CD4-positive, alpha-beta T cell treated with Interleukin-1 beta for 1 hour (primary cell): ENCODE measurements around the gene LRRC3B.
"Not testable (repeated sequence)": the region's sequence is repeated elsewhere in the genome, so short reads cannot be mapped to it uniquely, and the experiment has no call there.

Source experiments
- DNase-seq, 2 donors: peaks; one replicate each; pipeline ENCODE4 v3.0.0-alpha.2; 2020 to 2022

LRRC3B gene, protein sequence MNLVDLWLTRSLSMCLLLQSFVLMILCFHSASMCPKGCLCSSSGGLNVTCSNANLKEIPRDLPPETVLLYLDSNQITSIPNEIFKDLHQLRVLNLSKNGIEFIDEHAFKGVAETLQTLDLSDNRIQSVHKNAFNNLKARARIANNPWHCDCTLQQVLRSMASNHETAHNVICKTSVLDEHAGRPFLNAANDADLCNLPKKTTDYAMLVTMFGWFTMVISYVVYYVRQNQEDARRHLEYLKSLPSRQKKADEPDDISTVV

DNA sequence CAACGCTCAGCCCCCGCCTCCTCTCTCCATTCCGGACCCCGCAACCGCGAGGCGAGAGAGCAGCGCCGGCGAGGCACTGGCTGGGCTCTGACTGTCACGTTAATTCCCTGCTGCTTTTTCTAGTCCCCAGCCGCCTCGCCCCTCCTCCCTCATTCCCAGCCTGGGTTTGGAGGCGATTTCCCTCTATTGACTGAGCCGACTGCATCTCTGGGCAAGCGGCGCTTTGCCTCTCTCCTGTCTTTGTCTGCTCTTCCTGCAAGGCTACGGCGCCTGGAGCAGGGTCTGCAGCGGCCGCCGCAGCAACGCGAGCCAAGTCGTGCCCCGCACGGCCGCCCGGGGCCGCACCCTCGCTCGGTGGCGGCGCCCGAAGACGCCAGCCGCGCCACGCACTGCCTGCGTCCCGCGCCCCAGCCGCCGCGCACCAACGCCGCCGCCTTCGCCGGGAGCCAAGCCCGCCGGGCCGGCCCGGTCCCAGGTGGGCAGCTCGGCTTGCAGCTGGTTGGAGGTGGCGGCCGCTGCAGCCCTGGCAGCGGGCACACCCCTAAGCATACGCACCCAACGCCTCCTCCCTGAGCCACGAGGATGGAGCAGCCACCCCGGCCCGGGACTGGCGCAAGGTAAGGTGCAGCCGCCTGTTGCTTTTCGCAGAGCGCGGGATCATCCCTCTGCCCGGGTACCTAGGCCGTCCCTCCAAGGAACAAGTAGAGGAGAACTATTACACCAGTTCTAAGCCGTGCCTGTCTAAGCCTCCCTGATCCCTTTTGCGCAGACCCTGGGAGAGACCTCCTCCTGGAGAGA lies at the start of gene LRRC3B:
LRRC3B (plus strand) TSS at position 152 of the 798 bp plus-strand sequence. CDS start 86,901 bp downstream, outside the sequence.
- no peak for DNase-seq

DNA sequence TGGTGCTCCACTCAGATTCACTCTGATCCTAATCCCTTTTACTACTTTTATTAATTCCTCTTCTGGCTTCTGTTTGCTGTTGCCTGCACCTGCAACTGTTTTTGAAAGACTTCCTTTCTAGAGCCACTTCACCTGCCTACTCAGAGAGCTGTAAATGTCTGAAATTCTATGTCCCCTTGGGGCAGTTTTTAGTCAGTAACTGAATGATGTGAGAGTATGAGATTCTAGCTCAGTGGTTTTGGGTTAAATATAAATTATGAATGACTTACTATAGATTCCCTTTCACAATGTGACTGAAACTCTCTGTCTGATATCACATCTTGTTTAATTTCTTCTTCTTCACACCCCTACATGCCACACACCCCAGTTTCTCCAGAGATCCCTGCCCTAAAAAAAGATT lies 47.8 kb upstream of the LRRC3B start:
- no peak for DNase-seq

GRCh38 chr3:26579116-26579515 lies 43.5 kb upstream of the LRRC3B start:
- no peak for DNase-seq

DNA sequence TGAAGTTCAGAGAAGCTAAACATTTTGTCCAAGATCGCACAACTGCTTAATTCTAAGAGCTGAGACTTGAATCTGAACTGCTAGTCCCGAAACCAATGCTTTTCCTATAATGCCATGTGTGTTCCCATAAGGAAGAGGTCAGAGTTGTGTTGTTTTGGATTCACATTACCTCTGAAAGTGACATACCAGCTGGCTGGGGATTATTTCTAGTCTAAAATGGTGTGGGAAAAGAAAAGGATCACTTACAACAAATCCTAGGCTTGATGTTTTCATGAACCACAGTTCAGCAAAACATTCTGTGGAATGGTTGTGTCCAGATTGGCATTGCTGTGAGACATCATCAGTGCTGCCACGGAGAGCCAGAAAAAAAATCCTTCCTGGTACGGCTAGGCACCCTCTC lies 35.0 kb upstream of the LRRC3B start:
- no peak for DNase-seq

- no peak for DNase-seq
Measured at GRCh38 chr3:26588931-26589330, 33.6 kb upstream of the LRRC3B start.

DNA sequence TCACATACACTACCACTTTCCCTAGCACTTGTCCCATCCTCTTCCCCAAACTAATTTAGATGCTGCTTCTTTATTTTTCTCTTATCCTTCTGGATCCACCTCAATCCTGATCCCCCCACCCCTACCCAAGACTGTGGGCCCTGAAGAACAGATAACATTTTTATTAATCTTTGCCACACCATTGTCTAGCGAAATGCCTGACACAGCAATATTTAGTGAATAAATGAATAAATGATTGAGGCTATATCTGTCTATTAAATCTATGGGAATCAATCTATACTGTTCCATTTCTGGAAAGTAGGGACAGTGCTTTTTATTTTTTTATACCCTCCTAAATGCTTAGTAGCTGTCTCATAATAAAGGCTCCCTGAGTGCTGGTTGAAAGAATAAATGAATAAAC lies 32.9 kb upstream of the LRRC3B start:
- no peak for DNase-seq

DNA sequence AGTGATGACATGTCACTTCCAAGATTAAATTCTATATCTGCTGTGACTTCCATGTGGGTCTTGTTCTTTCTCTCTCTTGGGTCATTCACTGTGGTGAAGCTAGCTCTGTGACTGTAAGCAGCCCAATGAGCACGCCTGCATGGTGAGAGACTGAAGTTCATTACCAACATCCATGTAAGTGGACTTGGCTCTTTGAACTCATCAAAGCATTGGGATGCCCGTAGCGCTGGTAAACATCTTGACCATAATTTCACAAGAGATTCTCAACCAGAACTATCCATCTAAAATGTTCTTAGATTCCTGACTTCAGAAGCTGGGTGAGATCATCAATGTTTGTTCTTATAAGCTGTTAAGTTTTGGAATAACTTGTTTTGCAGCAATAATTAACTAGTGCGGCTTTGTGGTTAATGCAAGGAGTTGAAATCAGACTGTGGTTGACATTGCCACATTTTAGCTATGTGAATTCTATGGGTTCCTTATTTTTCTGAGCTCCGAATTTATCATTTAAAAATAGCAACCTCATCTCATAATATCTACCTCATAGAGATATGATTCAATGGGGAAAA lies 31.6 kb upstream of the LRRC3B start:
- DNase-seq = no peak

GRCh38 chr3:26591926-26592325 lies 30.6 kb upstream of the LRRC3B start:
- DNase-seq = no peak

DNA sequence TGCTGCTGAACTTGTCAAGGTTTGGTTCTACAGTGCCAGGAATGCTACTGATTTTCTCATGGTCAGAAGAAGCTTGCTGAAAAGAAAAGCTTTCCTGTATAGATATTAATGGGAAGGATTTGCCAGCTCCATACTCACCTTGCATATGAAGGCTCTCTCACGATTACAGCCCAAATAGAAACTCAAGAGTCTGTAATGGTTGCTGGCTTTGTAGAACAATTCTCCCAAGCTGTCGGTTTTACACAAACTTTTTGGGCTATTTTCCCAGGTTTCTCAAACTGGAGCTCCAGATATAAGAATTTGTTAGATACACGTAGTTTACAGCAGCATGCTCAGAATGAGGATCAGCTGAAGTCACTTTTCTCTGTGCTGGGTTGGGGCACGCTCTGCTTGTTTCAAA lies 30.1 kb upstream of the LRRC3B start:
- no peak for DNase-seq

- DNase-seq = no peak
Measured at GRCh38 chr3:26596335-26596734, 26.2 kb upstream of the LRRC3B start.

DNA sequence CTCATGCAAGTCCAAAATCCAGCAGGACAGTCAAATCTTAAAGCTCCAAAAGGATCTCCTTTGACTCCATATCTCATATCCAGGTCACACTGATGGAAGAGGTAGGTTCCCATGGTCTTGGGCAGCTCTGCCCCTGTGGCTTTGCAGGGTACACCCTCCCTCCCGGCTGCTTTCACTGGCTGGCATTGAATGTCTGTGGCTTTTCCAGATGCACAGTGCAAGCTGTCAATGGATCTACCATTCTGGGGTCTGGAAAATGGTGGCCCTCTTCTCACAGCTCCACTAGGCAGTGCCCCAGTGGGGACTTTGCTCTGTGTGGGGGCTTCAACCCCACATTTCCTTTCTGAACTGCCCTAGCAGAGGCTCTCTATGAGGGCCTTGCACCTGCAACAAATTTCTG lies 19.3 kb upstream of the LRRC3B start:
- DNase-seq = not testable (repeated sequence)

- not testable (repeated sequence) for DNase-seq
Measured at GRCh38 chr3:26603771-26604170, 18.8 kb upstream of the LRRC3B start.

- no peak for DNase-seq
Measured at GRCh38 chr3:26614006-26614685, 8.4 kb upstream of the LRRC3B start.

GRCh38 chr3:26621176-26621575 lies 1.4 kb upstream of the LRRC3B start:
- no peak for DNase-seq

- DNase-seq = no peak
Measured at GRCh38 chr3:26621906-26622620, 509 bp upstream of the LRRC3B start.

- no peak for DNase-seq
Measured at GRCh38 chr3:26623419-26624208, 1.0 kb downstream of the LRRC3B start.

- DNase-seq = no peak
Measured at GRCh38 chr3:26624209-26624765, 1.7 kb downstream of the LRRC3B start.

DNA sequence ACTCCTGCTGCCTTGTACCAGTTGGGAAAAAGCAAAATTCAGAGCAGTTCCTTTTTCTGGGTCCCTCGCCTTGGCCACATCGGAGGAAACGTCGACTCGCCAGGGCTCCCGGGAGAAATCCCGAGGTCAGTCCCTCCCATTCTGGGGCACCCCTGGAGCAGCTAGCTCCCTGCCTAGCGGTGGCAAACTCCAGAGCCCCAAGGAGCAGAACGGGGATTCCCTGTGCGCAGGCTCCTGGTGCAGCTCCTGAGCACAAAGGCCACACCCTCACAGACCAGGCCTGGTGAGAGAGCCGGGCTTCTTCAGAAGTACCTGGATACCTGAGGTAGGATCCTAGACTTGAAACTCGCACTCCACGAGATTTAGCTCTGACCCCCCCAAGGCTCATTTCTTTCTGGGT lies 2.6 kb downstream of the LRRC3B start:
- DNase-seq = no peak

GRCh38 chr3:26627080-26627479 lies 4.5 kb downstream of the LRRC3B start:
- no peak for DNase-seq

GRCh38 chr3:26628915-26629314 lies 6.3 kb downstream of the LRRC3B start:
- no peak for DNase-seq

GRCh38 chr3:26630669-26631389 lies 8.3 kb downstream of the LRRC3B start:
- DNase-seq = no peak
